H9 (cell line): ENCODE data around the gene SAA1. TPM values are rescaled to one million over a fixed set of nuclear protein-coding genes. Genes with fewer than 3 reads are reported as not detected.

ENCODE experiments used
- DNase-seq: peaks from one replicate; pipeline ENCODE4 v3.0.0-alpha.2; 2017
- H2AFZ ChIP-seq: one replicate; pipeline ENCODE4 v1.6.1; 2013; ENCODE audit warnings: mild to moderate bottlenecking, low read length, control low read depth, moderate library complexity
- H2AK5ac ChIP-seq: 2 replicates; pipeline ENCODE4 v1.6.1; 2013; ENCODE audit warnings: low read length, control low read depth, mixed read lengths; ENCODE audit not compliant: insufficient read length
- H2BK120ac ChIP-seq: one replicate; pipeline ENCODE4 v1.6.1; 2013; ENCODE audit warnings: low read depth, mild to moderate bottlenecking, low read length, control low read depth, inconsistent platforms; ENCODE audit not compliant: poor library complexity, severe bottlenecking
- H2BK12ac ChIP-seq: 2 replicates; pipeline ENCODE4 v1.6.1; 2013; ENCODE audit warnings: low read length, control low read depth, mixed read lengths, low read depth; ENCODE audit not compliant: insufficient read length
- H2BK15ac ChIP-seq: 2 replicates; pipeline ENCODE4 v1.6.1; 2013; ENCODE audit warnings: low read depth, low read length, control low read depth
- H2BK20ac ChIP-seq: one replicate; pipeline ENCODE4 v1.6.1; 2013; ENCODE audit warnings: low read depth, mild to moderate bottlenecking, low read length, control low read depth, inconsistent platforms; ENCODE audit not compliant: poor library complexity, severe bottlenecking
- H2BK5ac ChIP-seq: 2 replicates; pipeline ENCODE4 v1.6.1; 2013; ENCODE audit warnings: low read length, control low read depth, mixed read lengths; ENCODE audit not compliant: insufficient read length
- H3K14ac ChIP-seq: 2 replicates; pipeline ENCODE4 v1.6.1; 2013; ENCODE audit warnings: low read length, control low read depth; ENCODE audit not compliant: insufficient read depth
- H3K18ac ChIP-seq: 2 replicates; pipeline ENCODE4 v1.6.1; 2013; ENCODE audit warnings: low read depth, mild to moderate bottlenecking, mixed read lengths, low read length, control low read depth; ENCODE audit not compliant: insufficient read length
- H3K23ac ChIP-seq: 2 replicates; pipeline ENCODE4 v1.6.1; 2013; ENCODE audit warnings: low read length, control low read depth, mixed read lengths, low read depth; ENCODE audit not compliant: insufficient read length
- H3K23me2 ChIP-seq: 2 replicates; pipeline ENCODE4 v1.6.1; 2013; ENCODE audit warnings: low read depth, mild to moderate bottlenecking, mixed read lengths, low read length, control low read depth; ENCODE audit not compliant: insufficient read length, poor library complexity, severe bottlenecking
- H3K27ac ChIP-seq: 2 replicates; pipeline ENCODE4 v1.5.1; 2013; ENCODE audit warnings: low read length, control low read depth, mixed read lengths, low read depth; ENCODE audit not compliant: insufficient read length
- H3K27me3 ChIP-seq: 2 replicates; pipeline ENCODE4 v1.6.1; 2013; ENCODE audit warnings: low read length, control low read depth, inconsistent platforms; ENCODE audit not compliant: insufficient read depth
- H3K4ac ChIP-seq: 2 replicates; pipeline ENCODE4 v1.6.1; 2013; ENCODE audit warnings: low read depth, mild to moderate bottlenecking, control low read depth, inconsistent platforms, low read length, moderate library complexity
- H3K4me1 ChIP-seq: 2 replicates; pipeline ENCODE4 v1.6.1; 2013; ENCODE audit warnings: low read length, control low read depth, inconsistent platforms; ENCODE audit not compliant: insufficient read depth
- H3K4me2 ChIP-seq: 2 replicates; pipeline ENCODE4 v1.6.1; 2013; ENCODE audit warnings: low read length, control low read depth, mixed read lengths; ENCODE audit not compliant: insufficient read length, insufficient read depth
- H3K56ac ChIP-seq: 2 replicates; pipeline ENCODE4 v1.6.1; 2013; ENCODE audit warnings: low read depth, mild to moderate bottlenecking, mixed read lengths, low read length, control low read depth; ENCODE audit not compliant: insufficient read length
- H3K79me1 ChIP-seq: 2 replicates; pipeline ENCODE4 v1.6.1; 2013; ENCODE audit warnings: low read depth, mild to moderate bottlenecking, moderate library complexity, low read length, control low read depth, inconsistent platforms; ENCODE audit not compliant: insufficient read depth, poor library complexity, severe bottlenecking
- H3K79me2 ChIP-seq: 2 replicates; pipeline ENCODE4 v1.6.1; 2013; ENCODE audit warnings: low read length, control low read depth, inconsistent platforms; ENCODE audit not compliant: insufficient read depth
- H3K9ac ChIP-seq: 2 replicates; pipeline ENCODE4 v1.6.1; 2013; ENCODE audit warnings: low read length, control low read depth, mixed read lengths; ENCODE audit not compliant: insufficient read length; ENCODE audit errors: extremely low read depth
- H3K9me3 ChIP-seq: one replicate; pipeline ENCODE4 v1.6.1; 2013; ENCODE audit warnings: low read depth, low read length, inconsistent platforms; ENCODE audit not compliant: control insufficient read depth
- H3T11ph ChIP-seq: one replicate; pipeline ENCODE4 v1.6.1; 2013; ENCODE audit warnings: mild to moderate bottlenecking, low read length, control low read depth, inconsistent platforms
- H4K20me1 ChIP-seq: one replicate; pipeline ENCODE4 v1.6.1; 2013; ENCODE audit not compliant: control insufficient read depth, insufficient read length, insufficient read depth
- H4K5ac ChIP-seq: 2 replicates; pipeline ENCODE4 v1.6.1; 2013; ENCODE audit warnings: low read depth, mild to moderate bottlenecking, mixed read lengths, low read length, control low read depth; ENCODE audit not compliant: insufficient read length
- H4K8ac ChIP-seq: replicated peaks from 2 replicates; pipeline ENCODE4 v1.6.1; 2013; ENCODE audit warnings: low read length, control low read depth, mixed read lengths, low read depth; ENCODE audit not compliant: insufficient read length
- H4K91ac ChIP-seq: 2 replicates; pipeline ENCODE4 v1.6.1; 2013; ENCODE audit warnings: low read depth, mild to moderate bottlenecking, moderate library complexity, mixed read lengths, low read length, control low read depth; ENCODE audit not compliant: insufficient read length
- H3K27ac Mint-ChIP-seq, 3 experiments: 2 replicates in 2 of 3; 3 replicates in 1 of 3; pipeline ENCODE4 v1.8.0; 2020 to 2021; ENCODE audit warnings: mixed read lengths in 3 of 3, mild to moderate bottlenecking in 1 of 3, moderate library complexity in 1 of 3
- H3K27me3 Mint-ChIP-seq: 2 replicates; pipeline ENCODE4 v1.8.0; 2021; ENCODE audit warnings: low read depth, mild to moderate bottlenecking, moderate library complexity, mixed read lengths
- H3K36me3 Mint-ChIP-seq, 3 experiments: 2 replicates in 2 of 3; 3 replicates in 1 of 3; pipeline ENCODE4 v1.8.0; 2020 to 2021; ENCODE audit warnings: low read depth in 3 of 3, mixed read lengths in 3 of 3; ENCODE audit not compliant: insufficient read depth in 1 of 3
- H3K4me1 Mint-ChIP-seq, 2 experiments: 2 replicates each; pipeline ENCODE4 v1.8.0; 2020; ENCODE audit warnings: mixed read lengths in 2 of 2
- H3K4me3 Mint-ChIP-seq, 2 experiments: 2 replicates in 1 of 2; 3 replicates in 1 of 2; pipeline ENCODE4 v1.8.0; 2020 to 2021; ENCODE audit warnings: mild to moderate bottlenecking in 2 of 2, mixed read lengths in 2 of 2, moderate library complexity in 1 of 2
- H3K9me3 Mint-ChIP-seq, 2 experiments: 2 replicates in 1 of 2; 3 replicates in 1 of 2; pipeline ENCODE4 v1.8.0; 2020; ENCODE audit warnings: mild to moderate bottlenecking in 2 of 2, mixed read lengths in 2 of 2, moderate library complexity in 1 of 2
- WGBS: extraction: QIAGEN DNeasy Blood & Tissue Kit; methylation state at CpG from one replicate; pipeline ENCODE4 v1.1.7; 2013; ENCODE audit warnings: missing lambda C conversion rate, low lambda C conversion rate, mixed read lengths; ENCODE audit not compliant: insufficient read length; ENCODE audit errors: extremely low coverage; 5-methylcytosine and 5-hydroxymethylcytosine counted together
- total RNA-seq: library from RNA; stranded (reverse); gene quantifications from 2 replicates; pipeline ENCODE4 v1.2.1, GENCODE V29; 2021
- TF ChIP-seq, protein P1 (sequence below): fragments of 200-600 bp; sonication (generic); conservative IDR thresholded peaks from 3 replicates; pipeline ENCODE4 v1.8.0; 2021; ENCODE audit warnings: antibody characterized with exemption, mild to moderate bottlenecking

SAA1 gene
- total RNA-seq, 1 experiment from 2014 or later = not detected

DNA sequence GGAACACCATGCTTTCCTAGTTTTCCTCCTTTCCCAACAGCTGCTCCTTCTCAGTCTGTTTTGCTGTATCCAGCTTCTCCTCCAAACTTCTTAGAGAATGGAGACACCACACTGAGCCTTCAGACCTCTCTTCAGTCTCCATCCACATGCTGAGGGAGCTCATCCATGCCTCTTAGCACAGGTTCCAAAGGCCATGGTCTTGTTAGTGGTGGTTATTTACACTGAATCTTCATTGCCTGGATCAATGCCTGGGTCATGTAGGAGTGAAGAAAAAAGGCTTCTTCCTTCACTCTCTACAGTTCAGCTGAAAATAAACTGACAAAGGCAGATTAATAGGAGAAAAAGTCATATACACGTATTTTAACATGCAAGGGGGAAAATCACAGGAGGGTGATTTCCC lies 26.4 kb upstream of the SAA1 start:
- H4K8ac ChIP-seq = no peak overlapping the region
- peaks cover 6 to 13% of the 10 kb centered on the region in 2 experiments for H3K9me3 Mint-ChIP-seq
- no peaks in the 10 kb centered on the region for H3K4me1 ChIP-seq
- TF ChIP-seq, protein P1, sequence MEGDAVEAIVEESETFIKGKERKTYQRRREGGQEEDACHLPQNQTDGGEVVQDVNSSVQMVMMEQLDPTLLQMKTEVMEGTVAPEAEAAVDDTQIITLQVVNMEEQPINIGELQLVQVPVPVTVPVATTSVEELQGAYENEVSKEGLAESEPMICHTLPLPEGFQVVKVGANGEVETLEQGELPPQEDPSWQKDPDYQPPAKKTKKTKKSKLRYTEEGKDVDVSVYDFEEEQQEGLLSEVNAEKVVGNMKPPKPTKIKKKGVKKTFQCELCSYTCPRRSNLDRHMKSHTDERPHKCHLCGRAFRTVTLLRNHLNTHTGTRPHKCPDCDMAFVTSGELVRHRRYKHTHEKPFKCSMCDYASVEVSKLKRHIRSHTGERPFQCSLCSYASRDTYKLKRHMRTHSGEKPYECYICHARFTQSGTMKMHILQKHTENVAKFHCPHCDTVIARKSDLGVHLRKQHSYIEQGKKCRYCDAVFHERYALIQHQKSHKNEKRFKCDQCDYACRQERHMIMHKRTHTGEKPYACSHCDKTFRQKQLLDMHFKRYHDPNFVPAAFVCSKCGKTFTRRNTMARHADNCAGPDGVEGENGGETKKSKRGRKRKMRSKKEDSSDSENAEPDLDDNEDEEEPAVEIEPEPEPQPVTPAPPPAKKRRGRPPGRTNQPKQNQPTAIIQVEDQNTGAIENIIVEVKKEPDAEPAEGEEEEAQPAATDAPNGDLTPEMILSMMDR = no peak
- H2BK12ac ChIP-seq = no peak overlapping the region
- peaks cover 15% of the 10 kb centered on the region for H3K27me3 Mint-ChIP-seq
- no peak overlapping the region for H2AK5ac ChIP-seq
- no peak overlapping the region for H4K91ac ChIP-seq
- WGBS = no CpG with 5 or more reads among the region's 1 CpG
- H3K36me3 Mint-ChIP-seq = peaks cover 0 to 4% (median 0%) of the 10 kb centered on the region in 3 experiments; a peak in 1 of 7 replicates
- no peak overlapping the region for H3K56ac ChIP-seq
- no peak overlapping the region for H2BK15ac ChIP-seq
- no peak overlapping the region for H3K4me2 ChIP-seq
- H3K9me3 ChIP-seq = no peaks in the 10 kb centered on the region
- H3K79me1 ChIP-seq = no peaks in the 10 kb centered on the region
- no peaks in the 10 kb centered on the region for H3K23me2 ChIP-seq
- no peak for DNase-seq
- peaks cover 0 to 2% of the 10 kb centered on the region in 2 experiments; a peak in 1 of 4 replicates for H3K4me1 Mint-ChIP-seq
- H3K4me3 Mint-ChIP-seq = no peak overlapping the region
- no peak overlapping the region for H4K5ac ChIP-seq
- no peak overlapping the region for H2AFZ ChIP-seq
- H2BK5ac ChIP-seq = no peak overlapping the region
- no peak overlapping the region for H2BK20ac ChIP-seq
- H3K23ac ChIP-seq = no peak overlapping the region
- no peaks in the 10 kb centered on the region for H3K79me2 ChIP-seq
- H4K20me1 ChIP-seq = no peaks in the 10 kb centered on the region
- H3K14ac ChIP-seq = no peak overlapping the region
- no peak overlapping the region for H3K27ac Mint-ChIP-seq
- no peak overlapping the region for H2BK120ac ChIP-seq
- H3K9ac ChIP-seq = no peak overlapping the region
- no peak overlapping the region for H3K27ac ChIP-seq
- no peaks in the 10 kb centered on the region for H3K27me3 ChIP-seq
- H3T11ph ChIP-seq = no peak overlapping the region
- H3K18ac ChIP-seq = no peak overlapping the region
- no peak overlapping the region for H3K4ac ChIP-seq
